ENCODE data around the gene ACOX2. TPM values are rescaled to one million over a fixed set of nuclear protein-coding genes. Genes with fewer than 3 reads are reported as not detected.
A peak's percentile ranks its signal among the peaks of the same experiment; 100 is the strongest.

The ACOX2 gene
- total and polyA plus RNA-seq, 2 of the 8 experiments (the other 6 are each of a cell fraction or from before 2014, with no cell fraction given): 3.2 to 9.2 TPM

- H3K27me3 ChIP-seq (replicated peaks in 1 of 4; ENCODE audit: control insufficient read depth in 3 of 4, extremely low read depth in 1 of 4, insufficient read depth in 3 of 4, low read length in 3 of 4): no peaks in the 10 kb centered on the region
- no peaks in the 10 kb centered on the region for H3K79me1 ChIP-seq (ENCODE audit: low read depth, low read length)
- H3K23me2 ChIP-seq (ENCODE audit: low read depth, low read length): no peaks in the 10 kb centered on the region; the same call in 1 of the 2 replicates
- H2BK12ac ChIP-seq (ENCODE audit: low read depth, low read length): peak overlapping the region; percentile 94
- H3K9ac ChIP-seq (replicated peaks in 1 of 4; ENCODE audit: extremely low read depth in 1 of 4, low read depth in 3 of 4, low read length in 3 of 4): no peak overlapping the region
- 56% methylated on average over 12 of the region's 12 CpGs; no CpG with 5 or more reads in 1 of the 2 experiments for WGBS, 2 experiments (ENCODE audit: extremely low coverage in 1 of 2, insufficient coverage in 1 of 2, insufficient read length in 1 of 2, insufficient replicate concordance in 2 of 2, low coverage in 1 of 2, low lambda C conversion rate in 2 of 2, missing lambda C conversion rate in 1 of 2)
- H3K4ac ChIP-seq (replicated peaks; ENCODE audit: insufficient read length, low read depth, low read length): no peak overlapping the region
- peak overlapping the region; percentile 45; the same call in 1 of the 2 replicates for H2AK5ac ChIP-seq (ENCODE audit: low read depth, low read length)
- no peak overlapping the region for H3K23ac ChIP-seq (ENCODE audit: insufficient read length)
- H3K4me2 ChIP-seq (ENCODE audit: insufficient read depth in 1 of 2, low read depth in 2 of 2, low read length in 2 of 2): no peak overlapping the region
- no peak overlapping the region for H3K14ac ChIP-seq (ENCODE audit: insufficient read length)
- H3K79me2 ChIP-seq (ENCODE audit: control insufficient read depth in 1 of 2, insufficient read depth in 2 of 2, low read length in 2 of 2): no peaks in the 10 kb centered on the region
- no peak overlapping the region for H2AFZ ChIP-seq (ENCODE audit: low read length)
- FAIRE-seq (peak; percentile 96), DNase-seq (ENCODE audit: low read depth in 1 of 2, low spot score in 2 of 2) (peak in 1 of 2 experiments; percentile 78)
- peak overlapping the region; percentile 66 for H3K18ac ChIP-seq (ENCODE audit: extremely low read depth, low read length)
- peaks cover 7 to 16% (median 11%) of the 10 kb centered on the region in 4 experiments for H3K4me1 ChIP-seq (replicated peaks in 1 of 4; ENCODE audit: control insufficient read depth in 3 of 4, insufficient read depth in 4 of 4, low read length in 3 of 4)
- H4K8ac ChIP-seq (ENCODE audit: extremely low read depth, insufficient read depth, low read length): peak overlapping the region; percentile 84; the same call in 1 of the 2 replicates
- no peak overlapping the region for H4K5ac ChIP-seq (ENCODE audit: insufficient read length, low read depth, low read length)
- peak overlapping the region; percentile 86 for H2BK5ac ChIP-seq (ENCODE audit: low read depth, low read length)
- H3K27ac ChIP-seq (ENCODE audit: low read depth, low read length): peak overlapping the region; percentile 53
- H2BK15ac ChIP-seq (ENCODE audit: low read length): no peak overlapping the region
- no peaks in the 10 kb centered on the region for H4K20me1 ChIP-seq (replicated peaks in 1 of 2; ENCODE audit: control insufficient read depth in 1 of 2, insufficient read depth in 2 of 2, low read length in 2 of 2)
- no peaks in the 10 kb centered on the region for H3K36me3 ChIP-seq (ENCODE audit: control insufficient read depth in 2 of 4, insufficient read depth in 4 of 4, low read length in 3 of 4)
- no peak overlapping the region for H3K56ac ChIP-seq (replicated peaks; ENCODE audit: insufficient read length, low read depth, low read length)
- POLR2A ChIA-PET (ENCODE audit: partially characterized antibody): interaction anchor here (0.6 to 0.8 kb wide), 2 partner anchors 24 to 69 kb away, joined by 3 to 4 read pairs; partner anchors contain the start of genes ACOX2 and KCTD6
- H4K91ac ChIP-seq (replicated peaks; ENCODE audit: insufficient read length, low read length): no peak overlapping the region
- no peak overlapping the region for H2BK120ac ChIP-seq (replicated peaks; ENCODE audit: low read depth, low read length)
- CTCF ChIA-PET (ENCODE audit: partially characterized antibody): interaction anchor here (0.6 to 40.0 kb wide), 23 partner anchors 8 to 1567 kb away, joined by 3 to 994 read pairs (median 4); no protein-coding TSS in a partner anchor
- H3K4me3 ChIP-seq (ENCODE audit: extremely low read depth in 1 of 4, insufficient read depth in 2 of 4, low read depth in 3 of 4, low read length in 4 of 4): no peak overlapping the region
- peak overlapping the region; percentile 80; the same call in 1 of the 2 replicates for H2BK20ac ChIP-seq (ENCODE audit: low read length)
- H3K9me3 ChIP-seq (ENCODE audit: insufficient read depth in 2 of 2, low read depth in 1 of 2, low read length in 1 of 2): no peaks in the 10 kb centered on the region
- TF ChIP-seq POLR2AphosphoS5 (IDR thresholded peaks at IDR 0.05; ENCODE audit: low read depth, low read length): no peak
- peak; percentile 100 for TF ChIP-seq TEAD4 (IDR thresholded peaks at IDR 0.05; ENCODE audit: low read depth, low read length)
These were observed 23.9 kb upstream of the ACOX2 start for GRCh38 chr3:58560771-58561311.

Data from H1 (cell line).